GM18517 (cell line): Measurements from ENCODE around the gene THUMPD1.
"Not testable (repeated sequence)": the region's sequence is repeated elsewhere in the genome, so short reads cannot be mapped to it uniquely, and the experiment has no call there.

Experiments
- ATAC-seq: cut with Tn5 transposase; IDR thresholded peaks from one replicate; pipeline ENCODE4 v1.9.1; 2021; ENCODE audit warnings: mild to moderate bottlenecking, moderate library complexity; ENCODE audit not compliant: unreplicated experiment

THUMPD1 gene

GRCh38 chr16:20749474-20749873, 7.9 kb upstream of the THUMPD1 start:
- no peak for ATAC-seq

DNA sequence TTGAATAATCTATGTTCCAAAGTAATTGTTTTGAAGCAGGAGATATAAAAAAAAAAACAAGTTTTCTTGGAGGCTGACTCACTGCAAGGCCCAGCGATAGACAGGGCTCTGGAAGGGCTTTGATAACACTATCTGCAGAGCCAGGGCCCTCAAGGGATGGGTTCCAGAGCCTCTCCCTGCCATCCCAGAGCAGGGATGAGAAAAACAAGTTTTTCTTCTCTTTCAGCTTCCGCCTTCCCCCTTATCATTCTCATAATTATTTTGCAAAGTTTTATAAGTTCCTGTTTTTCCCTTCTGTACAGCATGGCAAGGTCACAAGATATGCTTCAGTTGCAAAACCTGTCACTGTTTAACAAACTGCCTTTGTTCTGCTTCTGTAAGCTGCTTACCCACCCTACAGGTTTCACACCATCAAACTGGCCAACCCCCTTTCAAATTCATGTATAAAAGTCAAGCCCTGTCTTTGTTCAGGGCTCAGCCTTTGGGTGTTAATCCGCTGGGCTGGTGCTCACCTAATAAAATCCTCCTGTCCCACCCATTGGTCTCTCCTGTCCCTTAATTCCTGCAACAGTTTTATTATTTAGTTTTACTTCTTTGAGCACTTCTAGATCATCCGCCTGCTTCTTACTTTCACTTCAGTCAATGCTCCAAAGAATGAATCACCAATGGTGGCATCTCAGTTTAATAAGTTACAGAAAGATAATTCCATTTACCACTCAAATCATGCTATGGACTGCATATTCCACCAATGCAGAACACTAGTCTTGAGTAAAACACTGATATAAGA, 5.6 kb upstream of the THUMPD1 start:
- ATAC-seq = no peak

DNA sequence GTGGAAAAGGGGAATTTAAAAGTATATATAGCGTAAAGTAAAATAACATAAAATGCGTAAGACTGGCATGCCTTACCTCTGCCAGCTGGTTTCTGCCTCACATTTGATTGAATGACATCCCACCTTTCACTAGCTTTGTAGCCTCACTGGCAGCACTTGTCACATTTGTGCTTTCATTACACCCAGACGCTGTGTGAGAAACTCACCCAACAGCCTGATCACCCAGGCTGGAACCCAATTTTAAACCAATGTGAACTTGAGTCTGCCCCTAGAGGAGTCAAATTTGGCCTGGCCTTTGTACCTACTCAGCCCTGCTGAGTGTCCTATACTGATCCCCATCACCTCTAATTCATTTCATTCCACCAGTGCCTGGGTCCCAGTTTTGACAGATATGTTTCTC, 4.8 kb upstream of the THUMPD1 start:
- no peak for ATAC-seq

GRCh38 chr16:20744922-20745440, 3.4 kb upstream of the THUMPD1 start:
- no peak for ATAC-seq

GRCh38 chr16:20743591-20743990, 2.0 kb upstream of the THUMPD1 start:
- ATAC-seq = no peak

- ATAC-seq = peak; percentile 60
Observed at GRCh38 chr16:20740901-20741521, 607 bp downstream of the THUMPD1 start.

DNA sequence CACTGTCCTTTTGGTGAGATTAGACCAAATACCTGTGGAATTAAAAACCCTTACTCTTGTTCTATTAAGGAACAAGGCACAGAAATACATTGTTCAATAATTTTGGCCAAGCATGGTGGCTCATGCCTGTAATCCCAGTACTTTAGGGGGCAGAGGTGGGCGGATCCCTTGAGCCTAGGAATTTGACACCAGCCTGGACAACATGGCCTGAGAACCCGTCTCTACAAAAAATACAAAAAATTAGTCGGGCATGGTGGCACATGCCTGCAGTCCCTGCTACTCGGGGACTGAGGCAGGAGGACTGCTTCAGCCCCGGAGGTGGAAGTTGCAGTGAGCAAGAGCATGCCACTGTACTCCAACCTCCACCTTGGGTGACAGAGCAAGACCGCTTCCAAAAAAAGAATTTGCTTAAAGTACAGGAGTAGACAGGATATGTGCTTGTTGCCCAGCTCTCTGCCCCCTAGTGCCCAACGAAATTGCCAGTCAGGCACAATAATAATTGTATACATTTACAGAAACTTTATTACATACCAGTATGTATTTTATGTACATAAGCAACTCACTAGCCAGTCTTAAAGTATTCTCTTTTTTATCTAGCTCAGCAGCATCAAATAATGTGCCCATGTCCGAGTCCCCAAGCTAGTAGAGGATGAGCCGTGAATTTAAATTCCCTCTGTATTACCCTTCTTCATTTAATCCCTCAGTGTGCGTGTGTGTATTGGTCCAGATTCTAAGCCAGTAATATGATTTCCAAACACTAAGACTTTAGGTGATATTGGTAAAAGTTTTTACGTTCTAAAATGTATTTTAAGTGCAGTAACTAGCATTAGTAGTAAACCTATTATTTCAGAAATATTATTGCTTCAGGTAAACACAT, 1.4 kb downstream of the THUMPD1 start:
- ATAC-seq = no peak

- no peak for ATAC-seq
Observed at GRCh38 chr16:20735490-20735889, 6.1 kb downstream of the THUMPD1 start.

GRCh38 chr16:20734782-20735181, 6.8 kb downstream of the THUMPD1 start:
- no peak for ATAC-seq

GRCh38 chr16:20734056-20734455, 7.6 kb downstream of the THUMPD1 start:
- ATAC-seq = no peak

DNA sequence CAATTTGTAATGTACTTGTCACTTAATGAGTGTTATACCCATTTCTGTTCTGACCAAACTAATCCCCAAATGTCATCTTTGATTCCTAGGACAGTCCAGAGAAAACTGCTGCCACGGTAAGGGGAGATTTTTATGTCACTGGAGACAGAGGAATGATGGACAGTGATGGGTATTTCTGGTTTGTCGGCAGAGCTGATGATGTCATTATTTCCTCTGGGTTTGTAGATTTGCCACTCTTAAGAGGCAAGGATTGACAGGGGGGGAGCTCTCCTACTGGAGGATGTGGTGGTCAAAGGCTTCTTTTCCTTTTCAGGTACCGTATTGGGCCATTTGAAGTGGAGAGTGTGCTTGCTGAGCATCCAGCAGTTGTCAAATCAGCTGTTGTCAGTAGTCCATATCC, 12.5 kb downstream of the THUMPD1 start:
- ATAC-seq = no peak

DNA sequence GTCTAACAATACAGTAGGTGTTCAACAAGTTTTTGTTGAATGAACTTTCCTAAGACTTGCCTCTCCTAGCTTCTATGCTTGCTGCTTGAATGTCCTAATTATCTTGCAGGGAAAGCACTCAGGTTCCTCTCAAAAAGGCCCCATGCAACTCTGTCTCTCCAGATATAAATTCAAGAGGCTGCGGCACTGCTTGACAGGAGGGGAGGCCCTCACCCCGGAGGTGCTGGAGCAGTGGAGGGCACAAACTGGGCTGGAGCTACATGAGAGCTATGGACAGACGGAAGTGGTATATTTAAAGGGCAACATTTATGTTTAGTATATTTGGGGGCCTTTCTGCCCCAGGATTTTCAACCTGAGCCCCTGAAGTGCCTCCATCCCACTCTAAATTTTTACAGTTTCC, 14.4 kb downstream of the THUMPD1 start:
- ATAC-seq = no peak

- no peak for ATAC-seq
Observed at GRCh38 chr16:20726661-20727060, 15.0 kb downstream of the THUMPD1 start.

GRCh38 chr16:20720251-20720650, 21.4 kb downstream of the THUMPD1 start:
- no peak for ATAC-seq

DNA sequence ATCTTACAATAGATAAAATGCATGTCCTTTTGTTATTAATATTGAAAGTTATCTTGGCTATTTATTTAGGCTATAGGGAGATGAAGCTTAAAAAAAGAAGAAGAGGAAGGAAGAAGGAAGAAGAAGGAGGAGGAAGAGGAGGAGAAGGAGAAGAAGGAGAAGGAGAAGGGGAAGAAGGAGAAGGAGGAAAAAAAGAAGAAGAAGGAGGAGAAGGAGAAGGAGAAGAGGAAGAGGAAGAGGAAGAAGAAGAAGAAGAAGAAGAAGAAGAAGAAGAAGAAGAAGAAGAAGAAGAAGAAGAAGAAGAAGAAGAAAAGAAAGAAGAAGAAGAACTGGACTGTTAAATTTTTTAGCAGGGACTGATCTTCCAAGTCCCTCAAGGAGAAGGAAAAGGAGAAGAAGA, 23.9 kb downstream of the THUMPD1 start:
- ATAC-seq = not testable (repeated sequence)

- ATAC-seq = no peak
Observed at GRCh38 chr16:20711277-20711911, 30.2 kb downstream of the THUMPD1 start.

- ATAC-seq = not testable (repeated sequence)
Observed at GRCh38 chr16:20708129-20708528, 33.5 kb downstream of the THUMPD1 start.

DNA sequence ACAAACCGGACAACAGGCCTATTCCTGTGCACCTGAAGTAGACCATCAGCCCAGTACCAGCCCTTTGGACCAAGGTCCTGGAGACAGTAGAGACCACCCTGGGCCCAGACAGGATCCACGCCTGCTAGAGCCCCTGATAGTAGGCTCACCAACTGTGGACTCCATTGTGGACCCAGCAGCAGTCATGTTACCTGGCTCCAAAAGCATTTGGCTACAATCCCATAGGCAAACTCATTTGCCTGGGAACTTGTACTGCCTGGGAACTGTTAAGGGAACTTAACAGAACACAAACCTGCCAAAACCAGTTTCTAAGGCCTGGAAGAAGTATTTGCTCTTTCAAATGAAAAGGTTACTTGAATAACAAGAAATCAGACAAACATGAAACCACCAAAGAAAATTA, 34.2 kb downstream of the THUMPD1 start:
- no peak for ATAC-seq

- not testable (repeated sequence) for ATAC-seq
Observed at GRCh38 chr16:20705972-20706371, 35.6 kb downstream of the THUMPD1 start.

DNA sequence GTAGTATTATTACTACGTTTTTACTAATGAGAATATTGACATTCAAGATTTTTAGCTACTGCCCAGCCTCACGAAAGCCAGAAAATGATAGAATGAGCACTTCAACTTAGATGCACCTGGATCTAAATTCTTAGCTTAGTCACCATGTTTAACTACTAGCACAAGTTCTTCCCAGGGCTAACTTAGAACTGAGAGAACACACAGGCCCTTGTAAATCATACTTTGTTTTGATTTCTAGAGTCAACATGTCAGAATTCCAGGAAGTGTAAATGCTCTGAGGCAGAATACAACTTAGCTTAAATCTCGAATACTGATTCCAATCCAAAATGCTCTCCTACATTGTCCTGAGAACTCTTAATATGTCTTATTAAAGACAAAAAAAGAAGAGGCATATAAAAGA, 37.3 kb downstream of the THUMPD1 start:
- ATAC-seq = no peak

DNA sequence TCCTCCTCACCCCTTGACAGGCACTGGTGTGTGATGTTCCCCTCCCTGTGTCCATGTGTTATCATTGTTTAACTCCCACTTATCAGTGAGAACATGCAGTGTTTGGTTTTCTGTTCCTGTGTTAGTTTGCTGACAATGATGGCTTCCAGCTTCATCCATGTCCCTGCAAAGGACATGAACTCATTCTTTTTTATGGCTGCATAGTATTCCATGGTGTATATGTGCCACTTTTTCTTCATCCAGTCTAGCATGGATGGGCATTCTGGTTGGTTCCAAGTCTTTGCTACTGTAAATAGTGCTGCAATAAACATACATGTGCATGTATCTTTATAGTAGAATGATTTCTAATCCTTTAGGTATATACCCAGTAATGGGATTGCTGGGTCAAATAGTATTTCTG, 39.9 kb downstream of the THUMPD1 start:
- ATAC-seq = not testable (repeated sequence)
